HepG2 (cell line): ENCODE results near the gene LY6G5B. TPM values are rescaled to one million over a fixed set of nuclear protein-coding genes. Genes with fewer than 3 reads are reported as not detected.

Source experiments
- GATA4 ChIP-seq: sonication (generic); IDR thresholded peaks from 2 replicates; pipeline ENCODE4 v1.6.1; 2016; ENCODE audit warnings: antibody characterized with exemption, low read depth, borderline replicate concordance
- HES4 ChIP-seq: sonication (generic); formaldehyde crosslinking; IDR thresholded peaks from 2 replicates; pipeline ENCODE4 v1.9.0; 2021; ENCODE audit warnings: mild to moderate bottlenecking, missing genetic modification reagents, borderline replicate concordance
- NONO ChIP-seq, 2 experiments: fragments of 450-650 bp in 1 of 2; sonication (generic) in 1 of 2; formaldehyde crosslinking in 1 of 2; IDR thresholded peaks in 1 of 2; conservative IDR thresholded peaks in 1 of 2; 2 replicates each; pipeline versions ENCODE4 v1.6.1 to v1.8.0; 2017 to 2022; ENCODE audit warnings: mild to moderate bottlenecking in 1 of 2, missing genetic modification reagents in 1 of 2, moderate library complexity in 1 of 2
- PHF20 ChIP-seq: sonication (generic); formaldehyde crosslinking; IDR thresholded peaks from 2 replicates; pipeline ENCODE4 v1.5.0; 2020; ENCODE audit warnings: mild to moderate bottlenecking, missing genetic modification reagents
- PITX1 ChIP-seq: sonication (generic); formaldehyde crosslinking; IDR thresholded peaks from 2 replicates; pipeline ENCODE4 v1.5.1; 2020; ENCODE audit warnings: mild to moderate bottlenecking, missing genetic modification reagents
- SMAD3 ChIP-seq: sonication (generic); formaldehyde crosslinking; IDR thresholded peaks from 2 replicates; pipeline ENCODE4 v1.4.0; 2020; ENCODE audit warnings: missing genetic modification reagents
- SRF ChIP-seq: IDR thresholded peaks from 2 replicates; pipeline ENCODE4 v1.6.1; 2011; ENCODE audit warnings: mild to moderate bottlenecking, low read depth, low read length, moderate library complexity
- ZBTB3 ChIP-seq: sonication (generic); formaldehyde crosslinking; IDR thresholded peaks from 2 replicates; pipeline ENCODE4 v1.4.0; 2020; ENCODE audit warnings: low read depth, mild to moderate bottlenecking, moderate library complexity, missing genetic modification reagents, borderline replicate concordance
- ZNF264 ChIP-seq: sonication (generic); formaldehyde crosslinking; IDR thresholded peaks from 2 replicates; pipeline ENCODE4 v1.4.0; 2020; ENCODE audit warnings: missing genetic modification reagents
- ZNF3 ChIP-seq: IDR thresholded peaks from 2 replicates; pipeline ENCODE4 v1.7.0; 2017; ENCODE audit warnings: inconsistent platforms
- ZNF558 ChIP-seq: sonication (generic); formaldehyde crosslinking; IDR thresholded peaks from 2 replicates; pipeline ENCODE4 v1.9.0; 2022; ENCODE audit warnings: mild to moderate bottlenecking, missing genetic modification reagents, borderline replicate concordance
- ZNF703 ChIP-seq: sonication (generic); formaldehyde crosslinking; IDR thresholded peaks from 2 replicates; pipeline ENCODE4 v1.5.1; 2020; ENCODE audit warnings: missing genetic modification reagents, mild to moderate bottlenecking, moderate library complexity, borderline replicate concordance
- ZNF724P ChIP-seq: sonication (generic); formaldehyde crosslinking; IDR thresholded peaks from 2 replicates; pipeline ENCODE4 v1.8.0; 2022; ENCODE audit warnings: missing genetic modification reagents, borderline replicate concordance
- ZSCAN30 ChIP-seq: sonication (generic); formaldehyde crosslinking; IDR thresholded peaks from 2 replicates; pipeline ENCODE4 v1.5.0; 2020; ENCODE audit warnings: mild to moderate bottlenecking, missing genetic modification reagents
- polyA plus RNA-seq, 8 experiments: library from polyadenylated mRNA; depleted of rRNA in 3 of 8; stranded (reverse) in 7 of 8; unstranded in 1 of 8; fragments of >200 nt; fragmentation: Illumina TruSeq in 4 of 8; extraction: Trizol in 4 of 8; gene quantifications; 2 replicates each; pipeline versions ENCODE4 v1.2.1 to v1.2.3, GENCODE V29; 2011 to 2016; ENCODE audit warnings: low read depth in 4 of 8, missing spikeins in 1 of 8, mixed read lengths in 1 of 8; ENCODE audit not compliant: insufficient read depth in 1 of 8
- total RNA-seq, 5 experiments: library from RNA; depleted of rRNA; stranded (reverse); fragments of >200 nt; fragmentation: Illumina TruSeq; extraction: Trizol; gene quantifications; 2 replicates each; pipeline ENCODE4 v1.2.3, GENCODE V29; 2016; ENCODE audit warnings: low read depth in 1 of 5
- TF ChIP-seq, protein P1 (sequence below): IDR thresholded peaks from 2 replicates; pipeline ENCODE4 v1.4.0; 2020; ENCODE audit warnings: mild to moderate bottlenecking, missing genetic modification reagents
- TF ChIP-seq, protein P2 (sequence below): sonication (generic); formaldehyde crosslinking; IDR thresholded peaks from 2 replicates; pipeline ENCODE4 v1.9.0; 2022; ENCODE audit warnings: low read depth, missing genetic modification reagents
- TF ChIP-seq, protein P3 (sequence below): IDR thresholded peaks from 2 replicates; pipeline ENCODE4 v1.6.1; 2016; ENCODE audit warnings: control low read depth
- TF ChIP-seq, protein P4 (sequence below): sonication (generic); formaldehyde crosslinking; IDR thresholded peaks from 2 replicates; pipeline ENCODE4 v1.4.0; 2020; ENCODE audit warnings: missing genetic modification reagents, borderline replicate concordance

Gene LY6G5B
- total and polyA plus RNA-seq, 2 of the 13 experiments (the other 11 are each of a cell fraction or from before 2014, with no cell fraction given), result 7.8 to 15.7 TPM

DNA sequence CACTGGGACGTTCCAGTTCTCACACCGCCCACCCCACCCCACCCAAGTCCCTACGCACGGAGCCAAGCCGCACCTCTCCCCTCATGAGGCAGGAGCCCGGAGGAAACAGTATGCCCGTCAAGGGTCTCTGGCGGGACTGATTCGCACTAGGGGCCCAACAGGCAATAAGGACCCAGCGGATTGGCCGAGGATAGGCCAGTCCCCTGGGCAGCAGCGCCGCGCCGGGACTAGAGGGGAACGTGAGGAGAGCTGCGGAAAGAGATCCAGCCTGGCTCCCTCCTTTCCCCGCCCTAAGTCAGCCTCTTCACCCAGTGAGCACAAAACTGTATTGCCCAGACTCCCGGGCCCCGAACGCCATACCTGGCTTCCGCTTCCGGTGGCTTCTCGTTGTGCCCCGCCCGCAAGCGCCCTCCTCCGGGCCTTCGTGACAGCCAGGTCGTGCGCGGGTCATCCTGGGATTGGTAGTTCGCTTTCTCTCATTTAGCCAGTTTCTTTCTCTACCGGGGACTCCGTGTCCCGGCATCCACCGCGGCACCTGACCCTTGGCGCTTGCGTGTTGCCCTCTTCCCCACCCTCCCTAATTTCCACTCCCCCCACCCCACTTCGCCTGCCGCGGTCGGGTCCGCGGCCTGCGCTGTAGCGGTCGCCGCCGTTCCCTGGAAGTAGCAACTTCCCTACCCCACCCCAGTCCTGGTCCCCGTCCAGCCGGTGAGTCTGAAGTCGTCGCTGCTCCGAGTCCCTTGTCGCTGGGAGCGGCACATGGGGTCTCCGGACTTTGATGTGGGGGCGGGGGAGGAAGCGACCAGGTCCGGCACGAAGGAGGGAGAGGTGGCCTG, 4.1 kb upstream of the LY6G5B start, which contains the start of gene CSNK2B (continued):
- TF ChIP-seq, protein P1, sequence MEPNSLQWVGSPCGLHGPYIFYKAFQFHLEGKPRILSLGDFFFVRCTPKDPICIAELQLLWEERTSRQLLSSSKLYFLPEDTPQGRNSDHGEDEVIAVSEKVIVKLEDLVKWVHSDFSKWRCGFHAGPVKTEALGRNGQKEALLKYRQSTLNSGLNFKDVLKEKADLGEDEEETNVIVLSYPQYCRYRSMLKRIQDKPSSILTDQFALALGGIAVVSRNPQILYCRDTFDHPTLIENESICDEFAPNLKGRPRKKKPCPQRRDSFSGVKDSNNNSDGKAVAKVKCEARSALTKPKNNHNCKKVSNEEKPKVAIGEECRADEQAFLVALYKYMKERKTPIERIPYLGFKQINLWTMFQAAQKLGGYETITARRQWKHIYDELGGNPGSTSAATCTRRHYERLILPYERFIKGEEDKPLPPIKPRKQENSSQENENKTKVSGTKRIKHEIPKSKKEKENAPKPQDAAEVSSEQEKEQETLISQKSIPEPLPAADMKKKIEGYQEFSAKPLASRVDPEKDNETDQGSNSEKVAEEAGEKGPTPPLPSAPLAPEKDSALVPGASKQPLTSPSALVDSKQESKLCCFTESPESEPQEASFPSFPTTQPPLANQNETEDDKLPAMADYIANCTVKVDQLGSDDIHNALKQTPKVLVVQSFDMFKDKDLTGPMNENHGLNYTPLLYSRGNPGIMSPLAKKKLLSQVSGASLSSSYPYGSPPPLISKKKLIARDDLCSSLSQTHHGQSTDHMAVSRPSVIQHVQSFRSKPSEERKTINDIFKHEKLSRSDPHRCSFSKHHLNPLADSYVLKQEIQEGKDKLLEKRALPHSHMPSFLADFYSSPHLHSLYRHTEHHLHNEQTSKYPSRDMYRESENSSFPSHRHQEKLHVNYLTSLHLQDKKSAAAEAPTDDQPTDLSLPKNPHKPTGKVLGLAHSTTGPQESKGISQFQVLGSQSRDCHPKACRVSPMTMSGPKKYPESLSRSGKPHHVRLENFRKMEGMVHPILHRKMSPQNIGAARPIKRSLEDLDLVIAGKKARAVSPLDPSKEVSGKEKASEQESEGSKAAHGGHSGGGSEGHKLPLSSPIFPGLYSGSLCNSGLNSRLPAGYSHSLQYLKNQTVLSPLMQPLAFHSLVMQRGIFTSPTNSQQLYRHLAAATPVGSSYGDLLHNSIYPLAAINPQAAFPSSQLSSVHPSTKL, result peak; percentile 43
- TF ChIP-seq ZNF558 (CRISPR knock-in tag) (0 out of 2 replicates have a peak, but pooled peaks have one; percentile 15), ZNF3 (CRISPR knock-in tag) (no peak), SRF (peak; percentile 87), ZSCAN30 (no peak), PHF20 (CRISPR knock-in tag) (peak; percentile 82), NONO (IDR thresholded peaks at IDR 0.05) (no peak), NONO (CRISPR knock-in tag; conservative IDR thresholded peaks at IDR 0.05) (no peak), SMAD3 (CRISPR knock-in tag) (peak; percentile 23; the same call in 1 of the 2 replicates), ZNF724P (peak; percentile 71; the same call in 1 of the 2 replicates), ZBTB3 (CRISPR knock-in tag) (0 out of 2 replicates have a peak, but pooled peaks have one; percentile 73), GATA4 (0 out of 2 replicates have a peak, but pooled peaks have one; percentile 51), ZNF703 (0 out of 2 replicates have a peak, but pooled peaks have one; percentile 28), ZNF264 (no peak), PITX1 (peak; percentile 71; the same call in 1 of the 2 replicates), HES4 (CRISPR knock-in tag) (0 out of 2 replicates have a peak, but pooled peaks have one; percentile 48)
- TF ChIP-seq, protein P2, sequence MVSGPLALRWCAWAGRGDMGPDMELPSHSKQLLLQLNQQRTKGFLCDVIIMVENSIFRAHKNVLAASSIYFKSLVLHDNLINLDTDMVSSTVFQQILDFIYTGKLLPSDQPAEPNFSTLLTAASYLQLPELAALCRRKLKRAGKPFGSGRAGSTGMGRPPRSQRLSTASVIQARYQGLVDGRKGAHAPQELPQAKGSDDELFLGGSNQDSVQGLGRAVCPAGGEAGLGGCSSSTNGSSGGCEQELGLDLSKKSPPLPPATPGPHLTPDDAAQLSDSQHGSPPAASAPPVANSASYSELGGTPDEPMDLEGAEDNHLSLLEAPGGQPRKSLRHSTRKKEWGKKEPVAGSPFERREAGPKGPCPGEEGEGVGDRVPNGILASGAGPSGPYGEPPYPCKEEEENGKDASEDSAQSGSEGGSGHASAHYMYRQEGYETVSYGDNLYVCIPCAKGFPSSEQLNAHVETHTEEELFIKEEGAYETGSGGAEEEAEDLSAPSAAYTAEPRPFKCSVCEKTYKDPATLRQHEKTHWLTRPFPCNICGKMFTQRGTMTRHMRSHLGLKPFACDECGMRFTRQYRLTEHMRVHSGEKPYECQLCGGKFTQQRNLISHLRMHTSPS (CRISPR knock-in tag), result no peak
- TF ChIP-seq, protein P3, sequence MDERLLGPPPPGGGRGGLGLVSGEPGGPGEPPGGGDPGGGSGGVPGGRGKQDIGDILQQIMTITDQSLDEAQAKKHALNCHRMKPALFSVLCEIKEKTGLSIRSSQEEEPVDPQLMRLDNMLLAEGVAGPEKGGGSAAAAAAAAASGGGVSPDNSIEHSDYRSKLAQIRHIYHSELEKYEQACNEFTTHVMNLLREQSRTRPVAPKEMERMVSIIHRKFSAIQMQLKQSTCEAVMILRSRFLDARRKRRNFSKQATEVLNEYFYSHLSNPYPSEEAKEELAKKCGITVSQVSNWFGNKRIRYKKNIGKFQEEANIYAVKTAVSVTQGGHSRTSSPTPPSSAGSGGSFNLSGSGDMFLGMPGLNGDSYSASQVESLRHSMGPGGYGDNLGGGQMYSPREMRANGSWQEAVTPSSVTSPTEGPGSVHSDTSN (CRISPR knock-in tag), result no peak; the same call in 1 of the 2 replicates
- TF ChIP-seq, protein P4, sequence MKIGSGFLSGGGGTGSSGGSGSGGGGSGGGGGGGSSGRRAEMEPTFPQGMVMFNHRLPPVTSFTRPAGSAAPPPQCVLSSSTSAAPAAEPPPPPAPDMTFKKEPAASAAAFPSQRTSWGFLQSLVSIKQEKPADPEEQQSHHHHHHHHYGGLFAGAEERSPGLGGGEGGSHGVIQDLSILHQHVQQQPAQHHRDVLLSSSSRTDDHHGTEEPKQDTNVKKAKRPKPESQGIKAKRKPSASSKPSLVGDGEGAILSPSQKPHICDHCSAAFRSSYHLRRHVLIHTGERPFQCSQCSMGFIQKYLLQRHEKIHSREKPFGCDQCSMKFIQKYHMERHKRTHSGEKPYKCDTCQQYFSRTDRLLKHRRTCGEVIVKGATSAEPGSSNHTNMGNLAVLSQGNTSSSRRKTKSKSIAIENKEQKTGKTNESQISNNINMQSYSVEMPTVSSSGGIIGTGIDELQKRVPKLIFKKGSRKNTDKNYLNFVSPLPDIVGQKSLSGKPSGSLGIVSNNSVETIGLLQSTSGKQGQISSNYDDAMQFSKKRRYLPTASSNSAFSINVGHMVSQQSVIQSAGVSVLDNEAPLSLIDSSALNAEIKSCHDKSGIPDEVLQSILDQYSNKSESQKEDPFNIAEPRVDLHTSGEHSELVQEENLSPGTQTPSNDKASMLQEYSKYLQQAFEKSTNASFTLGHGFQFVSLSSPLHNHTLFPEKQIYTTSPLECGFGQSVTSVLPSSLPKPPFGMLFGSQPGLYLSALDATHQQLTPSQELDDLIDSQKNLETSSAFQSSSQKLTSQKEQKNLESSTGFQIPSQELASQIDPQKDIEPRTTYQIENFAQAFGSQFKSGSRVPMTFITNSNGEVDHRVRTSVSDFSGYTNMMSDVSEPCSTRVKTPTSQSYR (CRISPR knock-in tag), result peak; percentile 54; the same call in 1 of the 2 replicates
